LNCaP clone FGC (cell line): ENCODE results near the gene ANKFN1.

ENCODE experiments used
- DNase-seq: peaks from one replicate; pipeline ENCODE4 v3.0.0-alpha.2; 2011; ENCODE audit warnings: low read depth
- H3K4me3 ChIP-seq: 2 replicates; pipeline ENCODE4 v1.5.1; 2011; ENCODE audit warnings: mild to moderate bottlenecking, low read depth, low read length, control low read depth
- CTCF ChIP-seq: IDR thresholded peaks from 2 replicates; pipeline ENCODE4 v1.5.1; 2012; ENCODE audit warnings: mild to moderate bottlenecking; ENCODE audit not compliant: control insufficient read depth, insufficient read depth; ENCODE audit errors: extremely low read depth

Gene ANKFN1

GRCh38 chr17:56144223-56144622, 9.1 kb upstream of the ANKFN1 start:
- TF ChIP-seq CTCF: no peak
- H3K4me3 ChIP-seq: no peak overlapping the region
- DNase-seq: no peak

- no peak for TF ChIP-seq CTCF
- H3K4me3 ChIP-seq: no peak overlapping the region
- DNase-seq: no peak
Measured at GRCh38 chr17:56146534-56146933, 6.7 kb upstream of the ANKFN1 start.

- TF ChIP-seq CTCF: no peak
- no peak overlapping the region for H3K4me3 ChIP-seq
- DNase-seq: no peak
Measured at GRCh38 chr17:56148333-56148732, 4.9 kb upstream of the ANKFN1 start.

GRCh38 chr17:56149266-56150036, 3.8 kb upstream of the ANKFN1 start:
- no peak overlapping the region for H3K4me3 ChIP-seq
- no peak for DNase-seq
- no peak for TF ChIP-seq CTCF

- no peak for DNase-seq
- H3K4me3 ChIP-seq: no peak overlapping the region
- no peak for TF ChIP-seq CTCF
Measured at GRCh38 chr17:56150649-56151048, 2.6 kb upstream of the ANKFN1 start.

- DNase-seq: no peak
- no peak for TF ChIP-seq CTCF
- H3K4me3 ChIP-seq: no peak overlapping the region
Measured at GRCh38 chr17:56157845-56158244, 4.6 kb downstream of the ANKFN1 start.

GRCh38 chr17:56158344-56158743, 5.1 kb downstream of the ANKFN1 start:
- no peak for DNase-seq
- TF ChIP-seq CTCF: no peak
- H3K4me3 ChIP-seq: no peak overlapping the region
